Trophoblast cell (in vitro differentiated cells and primary cell): ENCODE results near the gene PALB2.
"Not testable (repeated sequence)": the region's sequence is repeated elsewhere in the genome, so short reads cannot be mapped to it uniquely, and the experiment has no call there.

ENCODE experiments used
- DNase-seq, 2 donors: peaks; one replicate each; pipeline ENCODE4 v3.0.0-alpha.2; 2016
- H2AFZ ChIP-seq: 2 replicates; pipeline ENCODE4 v1.6.1; 2013; ENCODE audit warnings: low read length, moderate library complexity, mild to moderate bottlenecking; ENCODE audit not compliant: insufficient read depth, poor library complexity
- H2AK5ac ChIP-seq: 2 replicates; pipeline ENCODE4 v1.6.1; 2013; ENCODE audit warnings: mild to moderate bottlenecking, low read length
- H2BK120ac ChIP-seq: 2 replicates; pipeline ENCODE4 v1.6.1; 2013; ENCODE audit warnings: low read length, mild to moderate bottlenecking, moderate library complexity; ENCODE audit not compliant: insufficient read depth, poor library complexity
- H2BK12ac ChIP-seq: 2 replicates; pipeline ENCODE4 v1.6.1; 2013; ENCODE audit warnings: mild to moderate bottlenecking, low read length, moderate library complexity
- H2BK5ac ChIP-seq: 2 replicates; pipeline ENCODE4 v1.6.1; 2013; ENCODE audit warnings: low read length, low read depth, moderate library complexity, mild to moderate bottlenecking; ENCODE audit not compliant: poor library complexity
- H3K14ac ChIP-seq: 2 replicates; pipeline ENCODE4 v1.6.1; 2013; ENCODE audit warnings: mild to moderate bottlenecking, low read length
- H3K18ac ChIP-seq: 2 replicates; pipeline ENCODE4 v1.6.1; 2013; ENCODE audit warnings: mild to moderate bottlenecking, low read length
- H3K23ac ChIP-seq: 2 replicates; pipeline ENCODE4 v1.6.1; 2013; ENCODE audit warnings: low read length
- H3K27ac ChIP-seq: 2 replicates; pipeline ENCODE4 v1.5.1; 2013; ENCODE audit warnings: low read depth, mild to moderate bottlenecking, inconsistent platforms, low read length, moderate library complexity
- H3K27me3 ChIP-seq: 2 replicates; pipeline ENCODE4 v1.6.1; 2013; ENCODE audit warnings: inconsistent platforms, mild to moderate bottlenecking, low read length, moderate library complexity; ENCODE audit not compliant: insufficient read depth
- H3K36me3 ChIP-seq, 2 experiments: 1 replicate in 1 of 2; 2 replicates in 1 of 2; pipeline ENCODE4 v1.6.1; 2013; ENCODE audit warnings: low read length in 2 of 2, mild to moderate bottlenecking in 2 of 2, moderate library complexity in 1 of 2; ENCODE audit not compliant: insufficient read depth in 2 of 2, control insufficient read depth in 1 of 2
- H3K4ac ChIP-seq: 2 replicates; pipeline ENCODE4 v1.6.1; 2013; ENCODE audit warnings: low read depth, mild to moderate bottlenecking, low read length, moderate library complexity
- H3K4me1 ChIP-seq, 2 experiments: 1 replicate in 1 of 2; 2 replicates in 1 of 2; pipeline ENCODE4 v1.6.1; 2013; ENCODE audit warnings: low read length in 2 of 2, mild to moderate bottlenecking in 2 of 2, moderate library complexity in 1 of 2; ENCODE audit not compliant: insufficient read depth in 2 of 2, control insufficient read depth in 1 of 2
- H3K4me2 ChIP-seq: 2 replicates; pipeline ENCODE4 v1.6.1; 2013; ENCODE audit warnings: inconsistent platforms, mild to moderate bottlenecking, low read length, moderate library complexity
- H3K4me3 ChIP-seq: 2 replicates; pipeline ENCODE4 v1.5.1; 2013; ENCODE audit warnings: mild to moderate bottlenecking, low read depth, low read length, inconsistent platforms
- H3K79me1 ChIP-seq: one replicate; pipeline ENCODE4 v1.6.1; 2013; ENCODE audit warnings: low read length
- H3K79me2 ChIP-seq: 2 replicates; pipeline ENCODE4 v1.6.1; 2013; ENCODE audit warnings: low read length, mild to moderate bottlenecking; ENCODE audit not compliant: control insufficient read depth, insufficient read depth, poor library complexity
- H3K9ac ChIP-seq: 2 replicates; pipeline ENCODE4 v1.6.1; 2013; ENCODE audit warnings: mild to moderate bottlenecking, low read length
- H3K9me3 ChIP-seq: 2 replicates; pipeline ENCODE4 v1.6.1; 2013; ENCODE audit warnings: low read depth, mild to moderate bottlenecking, control low read depth, inconsistent platforms, low read length; ENCODE audit not compliant: insufficient read depth
- H4K12ac ChIP-seq: 2 replicates; pipeline ENCODE4 v1.6.1; 2013; ENCODE audit warnings: low read depth, mild to moderate bottlenecking, low read length, moderate library complexity
- H4K8ac ChIP-seq: 2 replicates; pipeline ENCODE4 v1.6.1; 2013; ENCODE audit warnings: low read depth, mild to moderate bottlenecking, low read length, moderate library complexity
- H4K91ac ChIP-seq: one replicate; pipeline ENCODE4 v1.6.1; 2013; ENCODE audit warnings: low read depth, mild to moderate bottlenecking, low read length, moderate library complexity
- WGBS: extraction: QIAGEN DNeasy Blood & Tissue Kit; methylation state at CpG from one replicate; pipeline ENCODE4 v1.1.7; 2013; ENCODE audit warnings: missing lambda C conversion rate; ENCODE audit not compliant: insufficient read length, insufficient coverage; ENCODE audit errors: extremely low coverage; 5-methylcytosine and 5-hydroxymethylcytosine counted together

PALB2 gene

DNA sequence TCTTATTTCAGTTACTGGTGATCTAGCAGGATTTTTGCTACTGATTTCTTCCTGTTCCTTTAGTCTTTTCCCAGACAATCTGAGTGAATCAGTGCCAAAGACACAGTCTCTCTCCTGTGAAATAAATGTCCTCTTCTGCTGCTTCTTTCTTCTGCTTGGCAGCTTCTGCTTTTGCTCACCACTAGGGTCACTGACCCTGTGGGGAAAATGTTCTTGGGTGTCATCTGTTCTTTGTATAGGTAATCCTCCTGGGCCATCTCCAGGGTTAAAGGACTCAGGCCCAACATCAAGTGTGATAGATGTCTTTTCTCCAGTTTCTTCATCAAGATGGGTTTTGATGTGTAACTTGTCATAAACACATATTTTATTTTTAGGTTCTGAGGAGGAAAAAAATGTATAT lies 5.2 kb downstream of the PALB2 start:
- H3K79me1 ChIP-seq = peaks cover 2% of the 10 kb centered on the region
- no peak overlapping the region for H3K4me2 ChIP-seq
- DNase-seq = no peak
- H3K79me2 ChIP-seq = peaks cover 5% of the 10 kb centered on the region
- H3K36me3 ChIP-seq = peaks cover 3 to 16% of the 10 kb centered on the region in 2 experiments
- no peak overlapping the region for H3K23ac ChIP-seq
- H2BK12ac ChIP-seq = no peak overlapping the region
- H4K91ac ChIP-seq = no peak overlapping the region
- H3K18ac ChIP-seq = no peak overlapping the region
- H2BK120ac ChIP-seq = no peak overlapping the region
- no peak overlapping the region for H3K4ac ChIP-seq
- no peaks in the 10 kb centered on the region for H3K9me3 ChIP-seq
- peaks cover 6 to 7% of the 10 kb centered on the region in 2 experiments for H3K4me1 ChIP-seq
- no peak overlapping the region for H3K9ac ChIP-seq
- peak overlapping the region; percentile 25 for H3K27ac ChIP-seq
- no peak overlapping the region for H2AK5ac ChIP-seq
- H2AFZ ChIP-seq = no peak overlapping the region
- H3K27me3 ChIP-seq = no peaks in the 10 kb centered on the region
- no peak overlapping the region for H3K14ac ChIP-seq
- no peak overlapping the region for H2BK5ac ChIP-seq
- H4K12ac ChIP-seq = no peak overlapping the region
- no peak overlapping the region for H4K8ac ChIP-seq
- H3K4me3 ChIP-seq = no peak overlapping the region

DNA sequence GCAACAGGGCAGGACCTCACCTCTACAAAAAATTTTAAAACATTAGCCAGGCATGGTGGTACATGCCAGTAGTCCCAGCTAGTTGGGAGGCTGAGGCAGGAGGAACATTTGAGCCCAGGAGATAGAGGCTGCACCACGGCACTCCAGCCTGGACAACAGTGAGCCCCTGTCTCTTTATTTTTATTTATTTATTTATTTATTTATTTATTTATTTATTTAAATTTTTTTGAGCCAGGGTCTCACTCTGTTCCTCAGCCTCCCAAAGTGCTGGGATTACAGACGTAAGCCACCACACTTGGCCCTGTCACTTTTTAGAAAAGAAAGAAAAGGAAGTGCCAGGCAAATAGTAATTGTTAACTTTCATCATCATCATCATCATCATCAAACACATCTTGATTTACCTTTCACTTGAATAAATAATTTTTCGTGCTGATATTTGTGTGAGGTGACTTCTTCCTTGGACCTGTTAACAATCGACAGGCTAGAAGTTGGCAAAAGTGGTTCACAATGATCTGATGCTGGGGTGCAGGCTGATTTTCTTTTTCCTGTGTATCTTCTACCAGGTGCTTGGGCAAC lies 6.6 kb downstream of the PALB2 start:
- Histone ChIP-seq H3K4me3 (no peak overlapping the region), H2AFZ (no peak overlapping the region), H3K18ac (no peak overlapping the region), H3K14ac (no peak overlapping the region), H3K36me3 (peaks cover 4 to 20% of the 10 kb centered on the region in 2 experiments), H3K79me2 (peaks cover under 1% of the 10 kb centered on the region), H2AK5ac (no peak overlapping the region), H3K27ac (no peak overlapping the region), H3K23ac (no peak overlapping the region), H3K9me3 (no peaks in the 10 kb centered on the region), H3K79me1 (no peaks in the 10 kb centered on the region), H4K12ac (no peak overlapping the region), H4K91ac (no peak overlapping the region), H3K4me1 (no peaks in the 10 kb centered on the region), H2BK12ac (no peak overlapping the region), H4K8ac (no peak overlapping the region), H2BK5ac (no peak overlapping the region), H2BK120ac (no peak overlapping the region), H3K4me2 (no peak overlapping the region), H3K4ac (no peak overlapping the region), H3K9ac (no peak overlapping the region), H3K27me3 (no peaks in the 10 kb centered on the region)
- no CpG with 5 or more reads among the region's 4 CpGs for WGBS
- no peak for DNase-seq

DNA sequence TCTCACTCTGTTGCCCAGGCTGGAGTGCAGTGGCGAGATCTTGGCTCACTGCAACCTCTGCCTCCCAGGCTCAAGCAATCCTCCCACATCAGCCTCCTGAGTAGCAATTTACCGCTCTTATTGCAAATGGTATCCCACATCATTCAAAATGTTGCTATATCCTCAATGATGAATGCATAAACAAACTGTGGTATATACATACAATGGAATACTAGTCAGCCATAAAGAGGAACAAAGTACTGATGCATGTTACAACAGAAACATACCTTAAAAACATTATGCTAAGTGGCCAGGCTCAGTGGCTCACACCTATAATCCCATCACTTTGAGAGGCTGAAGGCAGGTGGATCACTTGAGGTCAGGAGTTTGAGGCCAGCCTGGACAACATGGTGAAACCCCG lies 9.2 kb downstream of the PALB2 start:
- not testable (repeated sequence) for H3K4me3 ChIP-seq, DNase-seq, H3K4ac ChIP-seq, H4K8ac ChIP-seq, H3K4me1 ChIP-seq, H2BK120ac ChIP-seq, H3K4me2 ChIP-seq, H3K23ac ChIP-seq, H2AFZ ChIP-seq, H3K9ac ChIP-seq, H3K27me3 ChIP-seq, H3K27ac ChIP-seq, H3K79me1 ChIP-seq, H3K14ac ChIP-seq, H4K12ac ChIP-seq, H3K9me3 ChIP-seq, H3K18ac ChIP-seq, H2BK12ac ChIP-seq, H2AK5ac ChIP-seq, H4K91ac ChIP-seq, H3K79me2 ChIP-seq, H2BK5ac ChIP-seq
- WGBS = no CpG with 5 or more reads among the region's 3 CpGs
- peaks cover 12 to 23% of the 10 kb centered on the region in 2 experiments for H3K36me3 ChIP-seq

DNA sequence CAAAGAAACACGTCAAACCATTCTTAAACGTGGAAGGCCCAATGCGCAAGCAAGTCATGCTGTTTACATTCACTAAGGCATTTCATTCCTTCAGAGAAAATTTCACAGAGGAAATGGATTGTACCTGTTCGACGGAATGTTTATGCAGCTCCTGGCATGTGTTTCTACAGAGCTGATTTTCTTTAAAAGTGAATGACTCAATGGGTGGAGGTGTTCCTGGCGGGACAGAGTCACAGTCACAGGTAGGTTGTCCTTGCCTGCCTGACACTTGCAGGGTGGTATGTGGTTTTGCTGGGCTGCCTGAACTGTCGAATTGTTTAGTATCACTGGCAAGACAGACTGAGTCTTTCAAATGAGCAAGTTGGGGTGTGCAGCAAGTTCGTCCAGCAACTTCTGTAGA lies 11.6 kb downstream of the PALB2 start:
- no peak overlapping the region for H3K4me2 ChIP-seq
- no peak overlapping the region for H3K4ac ChIP-seq
- no peak overlapping the region for H3K14ac ChIP-seq
- no peak overlapping the region for H3K27ac ChIP-seq
- H3K18ac ChIP-seq = no peak overlapping the region
- H3K36me3 ChIP-seq = peaks cover 21 to 30% of the 10 kb centered on the region in 2 experiments
- no peak overlapping the region for H2BK120ac ChIP-seq
- H3K79me1 ChIP-seq = no peaks in the 10 kb centered on the region
- no peak overlapping the region for H4K91ac ChIP-seq
- no peaks in the 10 kb centered on the region for H3K27me3 ChIP-seq
- H3K9ac ChIP-seq = no peak overlapping the region
- no peak overlapping the region for H3K23ac ChIP-seq
- peak; percentile 26 to 60 for DNase-seq
- H3K9me3 ChIP-seq = no peaks in the 10 kb centered on the region
- no peak overlapping the region for H3K4me3 ChIP-seq
- H3K79me2 ChIP-seq = no peaks in the 10 kb centered on the region
- no peak overlapping the region for H4K12ac ChIP-seq
- H2BK5ac ChIP-seq = no peak overlapping the region
- H2AFZ ChIP-seq = no peak overlapping the region
- no peak overlapping the region for H2BK12ac ChIP-seq
- no peak overlapping the region for H2AK5ac ChIP-seq
- whole genome bisulfite sequencing = no CpG with 5 or more reads among the region's 8 CpGs
- H3K4me1 ChIP-seq = no peaks in the 10 kb centered on the region
- H4K8ac ChIP-seq = no peak overlapping the region
